Endothelial cell of umbilical vein (primary cell): Measurements from ENCODE around the gene MFSD6. TPM values are rescaled to one million over a fixed set of nuclear protein-coding genes. Genes with fewer than 3 reads are reported as not detected.

Experiments
- BruUV-seq: library from RNA; stranded (reverse); fragments of 400-500 nt; replicated peaks from 2 replicates; lab custom pipeline; 2021; lab: Mats Ljungman, UMichigan
- CTCF ChIA-PET: fragments of 300-600, 350-600 bp; sonication (Branson Sonifier 250); formaldehyde crosslinking; loops from one replicate; lab custom pipeline; 2021; ENCODE audit warnings: antibody characterized with exemption, inconsistent platforms; lab: Charles Lee
- POLR2A ChIA-PET: fragments of 300-600, 350-600 bp; sonication (Branson Sonifier 250); formaldehyde crosslinking; loops from one replicate; lab custom pipeline; 2021; ENCODE audit warnings: antibody characterized with exemption, inconsistent platforms; lab: Charles Lee
- DNase-seq: peaks from one replicate; pipeline ENCODE4 v3.0.0-alpha.2; 2011; ENCODE audit warnings: low read depth, low spot score
- FAIRE-seq: peaks from 2 replicates; lab custom pipeline; 2011; peaks lifted over from hg19 to GRCh38; lab: Jason Lieb, UNC
- H2AFZ ChIP-seq: 2 replicates; pipeline ENCODE4 v1.6.0; 2012; ENCODE audit warnings: low read depth, low read length, control low read depth, inconsistent platforms
- H3K27ac ChIP-seq: 2 replicates; pipeline ENCODE4 v1.5.1; 2011; ENCODE audit warnings: low read depth, mild to moderate bottlenecking, control low read depth, low read length, moderate library complexity; ENCODE audit not compliant: insufficient read depth
- H3K27me3 ChIP-seq, 2 experiments: 2 replicates each; pipeline versions ENCODE4 v1.6.0 to v1.6.1; 2011; ENCODE audit warnings: low read length in 2 of 2, mixed read lengths in 1 of 2; ENCODE audit not compliant: control insufficient read depth in 2 of 2, insufficient read depth in 2 of 2
- H3K36me3 ChIP-seq, 2 experiments: 2 replicates in 1 of 2; 3 replicates in 1 of 2; pipeline ENCODE4 v1.5.1; 2011; ENCODE audit warnings: low read length in 2 of 2, mild to moderate bottlenecking in 1 of 2, moderate library complexity in 1 of 2; ENCODE audit not compliant: control insufficient read depth in 2 of 2, insufficient read depth in 2 of 2; ENCODE audit errors: extremely low read depth in 1 of 2
- H3K4me1 ChIP-seq: 3 replicates; pipeline ENCODE4 v1.5.1; 2011; ENCODE audit warnings: mild to moderate bottlenecking, low read length; ENCODE audit not compliant: control insufficient read depth, insufficient read depth; ENCODE audit errors: extremely low read depth
- H3K4me2 ChIP-seq: 2 replicates; pipeline ENCODE4 v1.6.1; 2011; ENCODE audit warnings: low read length, control low read depth, mixed read lengths; ENCODE audit not compliant: insufficient read depth
- H3K4me3 ChIP-seq, 3 experiments: fragments of 200-600 bp in 1 of 3; sonication (generic), shearing (Covaris generic) in 1 of 3; replicated peaks in 1 of 3; 2 replicates each; pipeline ENCODE4 v1.5.1; 2011 to 2016; ENCODE audit warnings: control low read depth in 3 of 3, low read length in 3 of 3, mild to moderate bottlenecking in 2 of 3, inconsistent platforms in 1 of 3, low read depth in 1 of 3, moderate library complexity in 1 of 3; ENCODE audit not compliant: insufficient read depth in 1 of 3
- H3K79me2 ChIP-seq: 2 replicates; pipeline ENCODE4 v1.6.0; 2012; ENCODE audit warnings: low read length, inconsistent platforms; ENCODE audit not compliant: control insufficient read depth, insufficient read depth
- H3K9ac ChIP-seq: replicated peaks from 2 replicates; pipeline ENCODE3; 2011; ENCODE audit warnings: low read length, control low read depth; ENCODE audit not compliant: insufficient read depth; ENCODE audit errors: extremely low read depth
- H3K9me1 ChIP-seq: replicated peaks from 3 replicates; pipeline ENCODE4 v1.6.0; 2011; ENCODE audit warnings: mild to moderate bottlenecking, low read length; ENCODE audit not compliant: control insufficient read depth, insufficient read depth; ENCODE audit errors: extremely low read depth
- H3K9me3 ChIP-seq: replicated peaks from 2 replicates; pipeline ENCODE4 v1.5.1; 2012; ENCODE audit warnings: low read length, inconsistent platforms; ENCODE audit not compliant: control insufficient read depth, insufficient read depth
- H4K20me1 ChIP-seq: replicated peaks from 2 replicates; pipeline ENCODE3; 2011; ENCODE audit warnings: mild to moderate bottlenecking, low read length; ENCODE audit not compliant: control insufficient read depth, insufficient read depth; ENCODE audit errors: extremely low read depth
- CTCF ChIP-seq, 2 donors: IDR thresholded peaks; 1 replicate in 1 of 2; 2 replicates in 1 of 2; pipeline ENCODE4 v1.5.1; 2011; ENCODE audit warnings: low read length in 2 of 2, mild to moderate bottlenecking in 2 of 2, moderate library complexity in 2 of 2, control low read depth in 1 of 2, inconsistent platforms in 1 of 2, low read depth in 1 of 2; ENCODE audit not compliant: insufficient read depth in 1 of 2; ENCODE audit errors: extremely low read depth in 1 of 2
- EZH2 ChIP-seq: IDR thresholded peaks from 2 replicates; pipeline ENCODE4 v1.6.1; 2012; ENCODE audit warnings: borderline replicate concordance, low read depth, mild to moderate bottlenecking, moderate library complexity, low read length, inconsistent platforms; ENCODE audit not compliant: severe bottlenecking
- FOS ChIP-seq: IDR thresholded peaks from 2 replicates; pipeline ENCODE4 v1.6.1; 2011; ENCODE audit warnings: mild to moderate bottlenecking, low read length, moderate library complexity, borderline replicate concordance; ENCODE audit not compliant: insufficient read depth
- GATA2 ChIP-seq: IDR thresholded peaks from 2 replicates; pipeline ENCODE4 v1.7.0; 2011; ENCODE audit warnings: low read depth, mild to moderate bottlenecking, moderate library complexity, mixed read lengths, low read length; ENCODE audit not compliant: insufficient read length, insufficient read depth
- JUN ChIP-seq: IDR thresholded peaks from 2 replicates; pipeline ENCODE4 v1.6.1; 2011; ENCODE audit warnings: borderline replicate concordance, low read depth; ENCODE audit not compliant: insufficient read length, insufficient read depth
- MAX ChIP-seq: IDR thresholded peaks from 2 replicates; pipeline ENCODE4 v1.6.1; 2011; ENCODE audit not compliant: insufficient read depth, insufficient read length
- MYC ChIP-seq: IDR thresholded peaks from one replicate; pipeline ENCODE4 v1.6.1; 2011; ENCODE audit warnings: mild to moderate bottlenecking, low read depth, low read length
- POLR2A ChIP-seq: IDR thresholded peaks from 2 replicates; pipeline ENCODE4 v1.6.1; 2012; ENCODE audit warnings: low read depth, mild to moderate bottlenecking, control low read depth, low read length
- POLR2AphosphoS5 ChIP-seq: IDR thresholded peaks from 2 replicates; pipeline ENCODE4 v1.6.1; 2012; ENCODE audit warnings: low read depth, mild to moderate bottlenecking, control low read depth, low read length, moderate library complexity; ENCODE audit not compliant: insufficient read depth
- dilution Hi-C: fragments of 300-500 bp; cut with MboI; formaldehyde crosslinking; loops from one replicate; pipeline ENCODE4 v1.15.0; 2019; ENCODE audit warnings: low sequenced_read_pairs; ENCODE audit not compliant: extremely low pct_ligation_motif_present
- intact Hi-C: fragments of 100-400 bp; cut with micrococcal nuclease; formaldehyde crosslinking; loops from one replicate; pipeline ENCODE4 v1.10.0; 2022
- polyA plus RNA-seq, 4 experiments: library from polyadenylated mRNA; depleted of rRNA in 3 of 4; stranded (reverse) in 3 of 4; unstranded in 1 of 4; fragments of >200 nt; gene quantifications; 2 replicates each; pipeline versions ENCODE4 v1.2.1 to v1.2.3, GENCODE V29; 2011 to 2012; ENCODE audit warnings: missing spikeins in 1 of 4
- total RNA-seq: library from RNA; stranded (reverse); gene quantifications from 2 replicates; pipeline ENCODE4 v1.2.3, GENCODE V29; 2021

MFSD6 gene
- total and polyA plus RNA-seq, 2 donors (not counting 3 experiments of a cell fraction or from before 2014, with no cell fraction given), result 4.3 to 4.5 TPM

GRCh38 chr2:190361572-190361971 is 46.6 kb upstream of the MFSD6 start:
- Histone ChIP-seq H2AFZ (no peak overlapping the region), H3K9me3 (no peaks in the 10 kb centered on the region), H3K4me1 (peaks cover 5% of the 10 kb centered on the region), H3K36me3 (peaks cover 2 to 5% of the 10 kb centered on the region in 2 experiments), H4K20me1 (peaks cover 2% of the 10 kb centered on the region), H3K27me3 (no peaks in the 10 kb centered on the region), H3K4me3 (no peak overlapping the region), H3K4me2 (no peak overlapping the region), H3K9me1 (no peaks in the 10 kb centered on the region), H3K27ac (no peak overlapping the region), H3K79me2 (peaks cover 2% of the 10 kb centered on the region), H3K9ac (no peak overlapping the region)
- no peak for FAIRE-seq
- no peak for DNase-seq
- no TSS peak for BruUV-seq
- CTCF ChIA-PET, result interaction anchor here (0.8 to 2.8 kb wide), 3 partner anchors 17 to 42 kb away, joined by 3 to 12 read pairs (median 10); partner anchors contain the start of gene HIBCH
- dilution Hi-C loops, result no loop called here
- POLR2A ChIA-PET, result no interaction called here
- TF ChIP-seq POLR2A (no peak), JUN (no peak), MAX (no peak), EZH2 (no peak), POLR2AphosphoS5 (no peak), GATA2 (no peak), FOS (no peak), CTCF (IDR thresholded peaks at IDR 0.05; ENCODE audit: extremely low read depth in 1 of 2, insufficient read depth in 1 of 2, low read depth in 1 of 2, low read length in 2 of 2) (no peak), MYC (no peak)
- intact Hi-C loops, result no loop called here
